Activated naive CD4-positive, alpha-beta T cell treated with anti-CD3 and anti-CD28 coated beads, Interleukin-2, amount 50 U/mL, for 72 hours (primary cell): ENCODE data around the gene UFD1. TPM values are rescaled to one million over a fixed set of nuclear protein-coding genes. Genes with fewer than 3 reads are reported as not detected.

Experiments
- ATAC-seq, 2 donors: fragments of 150-1000 bp; cut with Tn5 transposase; 2 replicates each; pipeline ENCODE4 v1.10.0; 2021; ENCODE audit warnings: mild to moderate bottlenecking in 2 of 2, moderate library complexity in 2 of 2
- DNase-seq, 2 donors: peaks; one replicate each; pipeline ENCODE4 v3.0.0; 2021 to 2022; ENCODE audit warnings: low spot score in 2 of 2
- H3K27ac Mint-ChIP-seq, 2 donors: one replicate each; pipeline ENCODE4 v1.8.0; 2022; ENCODE audit warnings: mild to moderate bottlenecking in 2 of 2, mixed read lengths in 2 of 2
- H3K36me3 Mint-ChIP-seq, 2 donors: one replicate each; pipeline ENCODE4 v1.8.0; 2022; ENCODE audit warnings: mixed read lengths in 2 of 2
- H3K9me3 Mint-ChIP-seq, 2 donors: one replicate each; pipeline ENCODE4 v1.8.0; 2022; ENCODE audit warnings: mixed read lengths in 2 of 2
- total RNA-seq, 2 donors: library from RNA; stranded (reverse); gene quantifications; one replicate each; pipeline ENCODE4 v1.2.3, GENCODE V29; 2022

UFD1 gene, protein sequence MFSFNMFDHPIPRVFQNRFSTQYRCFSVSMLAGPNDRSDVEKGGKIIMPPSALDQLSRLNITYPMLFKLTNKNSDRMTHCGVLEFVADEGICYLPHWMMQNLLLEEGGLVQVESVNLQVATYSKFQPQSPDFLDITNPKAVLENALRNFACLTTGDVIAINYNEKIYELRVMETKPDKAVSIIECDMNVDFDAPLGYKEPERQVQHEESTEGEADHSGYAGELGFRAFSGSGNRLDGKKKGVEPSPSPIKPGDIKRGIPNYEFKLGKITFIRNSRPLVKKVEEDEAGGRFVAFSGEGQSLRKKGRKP
- total RNA-seq: 100 to 1,000 TPM in 1 of 2 donors, 10 to 100 TPM in 1; 81.7 to 136 TPM

DNA sequence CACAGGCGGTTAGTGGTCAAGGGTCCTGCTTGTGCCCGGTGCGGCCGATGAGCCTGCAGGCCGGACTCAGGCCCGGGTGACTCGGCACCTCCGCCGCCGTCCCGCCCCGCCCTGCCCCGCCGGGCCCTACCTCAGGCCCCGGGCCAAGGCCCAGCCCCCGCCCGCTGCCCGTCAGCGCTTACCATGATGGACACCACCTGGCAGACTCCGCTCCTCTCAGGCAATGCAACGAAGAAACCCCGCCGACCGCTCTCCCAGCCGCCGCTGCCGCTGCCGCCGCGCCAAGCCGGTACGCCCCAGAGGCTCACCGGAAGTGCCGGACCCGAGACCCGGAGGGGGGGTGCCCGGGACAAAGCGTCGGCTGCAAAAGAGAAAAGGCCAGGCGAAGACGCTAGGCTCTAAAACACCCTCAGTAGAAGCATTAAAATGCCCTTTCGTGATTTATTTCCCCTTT, at the start of gene UFD1:
Gene UFD1, minus strand, starts transcription at position 293 of the 454 bp plus-strand sequence. Its CDS starts 108 bp downstream, at position 185.
- peak; percentile 80 to 87 for DNase-seq
- peaks cover 26 to 37% of the 10 kb centered on the region in 2 donors for H3K36me3 Mint-ChIP-seq
- H3K9me3 Mint-ChIP-seq: no peaks in the 10 kb centered on the region

DNA sequence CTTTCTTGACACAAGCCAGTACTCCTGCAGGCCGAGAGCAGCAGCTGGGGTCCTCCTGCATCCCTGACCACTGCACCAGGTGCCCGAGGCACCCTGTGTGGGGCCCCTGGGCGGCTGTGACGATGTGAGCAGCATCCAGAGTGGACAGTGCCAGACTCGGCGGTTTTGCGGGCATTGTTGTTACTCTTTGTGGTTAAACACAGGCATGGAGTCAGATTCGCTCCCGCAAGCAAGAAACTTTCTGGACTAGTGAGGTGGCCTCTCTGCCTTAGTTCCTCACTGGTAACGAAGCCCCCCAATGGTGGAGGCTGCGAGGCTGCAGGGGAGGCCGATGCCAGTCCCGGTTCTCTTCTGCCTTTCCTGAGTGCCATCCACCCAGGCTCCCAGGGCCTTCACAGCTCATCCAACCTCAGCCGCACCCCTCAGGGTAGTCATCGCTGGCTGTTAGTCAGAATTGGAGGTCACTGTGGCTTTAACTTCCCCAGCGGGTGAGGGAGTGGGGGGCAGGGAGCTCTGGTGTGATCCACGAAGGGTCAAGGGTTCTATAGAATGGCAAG, 48.9 kb upstream of the UFD1 start:
- no peak overlapping the region for H3K27ac Mint-ChIP-seq
- no peaks in the 10 kb centered on the region for H3K9me3 Mint-ChIP-seq
- H3K36me3 Mint-ChIP-seq: no peaks in the 10 kb centered on the region
- DNase-seq: no peak
- no peak for ATAC-seq

More for the DNA sequence above, at the start of gene UFD1:
- peak; percentile 66 to 69 for ATAC-seq
- H3K27ac Mint-ChIP-seq: peak within 1 kb of the TSS; percentile 100

DNA sequence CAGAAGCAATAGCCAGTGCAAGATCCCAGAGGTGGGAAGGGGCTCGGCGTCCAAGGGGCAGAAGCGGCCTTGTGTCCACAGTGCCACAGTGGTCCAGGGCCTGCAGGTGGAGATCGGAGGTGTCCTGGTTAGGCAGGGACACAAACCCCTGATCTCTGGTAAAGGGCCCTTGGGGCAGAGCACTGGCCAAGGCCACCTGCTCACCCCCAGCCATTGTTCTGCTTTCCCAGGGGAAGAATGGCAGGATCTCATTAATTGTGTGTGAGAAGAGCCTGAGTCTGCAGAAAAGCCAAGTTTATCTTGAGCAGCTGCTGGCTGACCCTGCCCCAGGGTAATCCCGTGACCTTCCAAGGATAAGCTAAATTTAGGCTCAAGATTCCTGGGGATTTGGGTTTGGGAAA, 48.3 kb upstream of the UFD1 start:
- H3K9me3 Mint-ChIP-seq: no peaks in the 10 kb centered on the region
- ATAC-seq (no peak), DNase-seq (no peak)
- H3K27ac Mint-ChIP-seq: no peak overlapping the region
- no peaks in the 10 kb centered on the region for H3K36me3 Mint-ChIP-seq

DNA sequence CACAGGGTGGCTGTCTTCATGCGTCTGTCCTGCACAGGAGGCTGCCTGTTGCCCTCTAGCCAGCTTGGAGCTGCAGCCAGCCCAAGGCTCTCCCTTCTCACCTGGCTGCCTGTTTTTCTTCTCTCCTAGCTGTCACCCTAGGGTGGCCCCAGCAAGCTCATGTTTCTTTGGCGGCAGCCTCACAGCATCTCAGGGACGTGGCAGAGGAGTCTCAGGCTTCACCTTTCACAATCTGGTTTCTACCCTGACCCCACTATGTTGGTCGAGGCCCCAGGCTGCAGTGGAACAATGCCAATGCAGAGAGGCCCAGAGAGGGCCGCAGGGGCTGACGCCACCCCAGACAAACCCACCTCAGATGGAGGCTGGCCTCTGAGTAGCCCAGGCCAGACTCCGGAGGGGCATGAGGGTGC, 47.7 kb upstream of the UFD1 start:
- Mint-ChIP-seq H3K9me3 (no peaks in the 10 kb centered on the region), H3K27ac (no peak overlapping the region), H3K36me3 (no peaks in the 10 kb centered on the region)
- DNase-seq (no peak), ATAC-seq (no peak)

DNA sequence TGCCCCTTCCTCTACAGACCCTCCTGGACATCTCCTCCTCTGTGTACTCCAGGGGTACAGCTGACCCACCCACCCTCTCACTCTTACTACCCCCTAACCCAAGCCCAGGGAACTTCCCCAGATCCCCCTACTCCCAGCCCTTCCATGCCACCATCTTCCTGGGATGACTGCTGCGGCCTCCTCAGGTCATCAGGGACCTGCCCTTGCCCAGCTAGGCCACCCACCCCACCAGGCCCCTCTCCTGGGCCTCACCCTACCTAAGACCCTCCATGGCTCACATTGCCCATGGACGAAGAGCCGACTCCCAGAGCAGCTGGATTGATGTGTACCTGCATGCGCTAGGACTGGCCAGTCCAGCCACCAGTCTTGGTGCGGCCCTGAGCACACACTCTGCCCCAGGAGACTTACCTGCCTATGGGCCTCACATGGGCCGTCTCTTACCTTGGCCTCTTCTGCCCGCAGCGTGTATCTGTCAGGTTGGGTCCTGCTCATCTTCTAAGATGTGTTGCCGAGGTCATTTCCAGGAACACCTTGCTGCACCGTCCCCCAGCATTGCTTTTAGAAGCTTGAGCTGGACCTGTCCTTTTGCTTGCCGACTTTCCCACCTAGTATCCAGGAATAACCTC, 47.2 kb upstream of the UFD1 start:
- no peaks in the 10 kb centered on the region for H3K36me3 Mint-ChIP-seq
- no peaks in the 10 kb centered on the region for H3K9me3 Mint-ChIP-seq
- ATAC-seq (no peak), DNase-seq (no peak)
- H3K27ac Mint-ChIP-seq: no peak overlapping the region

DNA sequence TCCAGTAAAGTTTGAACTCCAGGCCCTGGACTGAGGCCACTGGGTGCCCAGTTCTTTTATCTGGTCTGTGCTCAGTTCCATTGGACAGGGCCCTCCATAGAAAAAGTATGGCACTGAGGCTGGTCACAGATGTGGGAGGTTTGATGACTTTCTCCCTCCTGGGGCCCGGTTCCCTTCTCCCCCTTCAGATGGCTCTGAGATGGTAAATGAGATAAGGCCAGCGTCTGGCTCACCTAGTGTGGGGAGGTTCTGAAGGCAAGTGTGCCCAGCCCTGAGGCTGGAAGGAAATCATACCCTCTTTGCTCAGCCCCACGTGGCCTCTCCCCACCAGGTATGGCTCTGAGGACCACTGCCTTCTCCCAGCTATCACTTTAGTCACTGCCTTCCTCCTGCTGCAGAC, 46.7 kb upstream of the UFD1 start:
- Mint-ChIP-seq H3K36me3 (no peaks in the 10 kb centered on the region), H3K9me3 (no peaks in the 10 kb centered on the region), H3K27ac (no peak overlapping the region)
- DNase-seq (no peak), ATAC-seq (no peak)

DNA sequence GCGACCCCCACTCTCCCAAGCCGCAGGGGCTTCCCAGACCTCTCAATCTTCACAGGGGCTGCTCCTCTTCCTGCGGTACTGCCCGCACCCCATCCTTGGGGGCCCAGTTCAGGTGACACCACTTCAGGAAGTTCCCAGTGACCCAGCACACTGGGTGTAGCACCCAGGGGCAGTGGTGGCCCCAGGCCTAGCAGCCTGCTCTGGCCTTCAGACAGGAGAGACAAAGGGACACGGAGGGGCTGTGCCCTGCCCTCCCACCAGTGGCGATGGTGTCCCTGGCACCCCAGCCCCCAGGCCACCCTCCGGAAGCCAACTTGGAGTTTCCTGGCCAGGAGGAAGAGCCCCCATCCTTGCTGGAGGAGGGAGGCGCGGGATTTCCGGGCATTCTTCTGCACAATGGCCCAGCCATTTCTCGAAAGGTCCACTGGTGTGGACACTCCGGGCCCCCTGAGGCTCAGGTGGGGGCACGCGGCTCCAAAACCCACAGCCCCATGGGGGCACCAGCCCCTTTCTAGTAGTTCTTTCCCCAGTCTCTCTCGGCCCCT, 46.2 kb upstream of the UFD1 start:
- ATAC-seq (no peak), DNase-seq (no peak)
- Mint-ChIP-seq H3K27ac (no peak overlapping the region), H3K9me3 (no peaks in the 10 kb centered on the region), H3K36me3 (no peaks in the 10 kb centered on the region)

DNA sequence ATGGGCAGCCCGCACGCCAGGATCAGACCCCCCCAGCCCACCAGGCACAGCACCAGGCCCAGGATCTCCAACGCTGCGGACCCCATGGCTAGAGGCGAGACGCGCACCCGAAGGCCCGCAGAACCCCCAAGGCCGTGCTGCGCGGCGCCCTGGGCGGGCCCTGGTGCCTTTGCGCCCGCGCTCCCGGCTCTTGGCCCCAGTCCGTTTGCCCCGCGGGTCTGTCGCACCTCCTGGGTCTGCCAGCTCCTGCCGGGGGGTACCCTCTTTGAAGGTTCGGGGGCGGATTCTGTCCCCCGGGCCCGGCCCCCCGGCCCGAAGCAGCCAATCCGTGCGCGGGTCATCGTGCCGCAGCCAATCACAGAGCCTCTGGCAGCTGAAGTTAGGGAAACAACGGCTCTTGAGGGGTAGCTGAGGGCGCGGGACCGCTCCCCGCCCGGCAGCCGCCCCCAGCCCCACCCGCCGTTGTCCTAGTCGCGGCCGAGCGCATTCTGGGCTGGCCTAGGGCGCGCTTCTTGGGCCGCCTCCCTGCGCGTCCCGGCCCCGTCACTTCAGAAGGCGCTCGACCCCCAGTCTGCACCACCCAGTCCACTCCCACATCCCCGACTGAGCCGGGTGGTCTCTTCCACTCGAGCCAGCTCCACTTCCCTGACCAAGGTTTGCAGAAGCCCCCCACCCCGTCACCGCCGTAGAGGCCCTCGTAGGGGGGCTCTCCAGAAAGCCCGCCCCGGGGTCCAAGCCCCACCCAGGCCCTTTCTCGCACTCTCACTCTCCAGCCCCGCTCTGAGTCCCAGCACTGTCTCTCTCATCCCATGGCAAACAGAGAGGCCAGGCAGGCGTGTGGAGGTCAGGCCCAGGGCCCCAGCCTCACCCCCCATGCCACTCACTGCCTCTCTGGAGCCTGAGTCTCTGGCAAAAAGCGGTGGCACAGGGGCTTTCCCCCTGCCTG, 45.5 kb upstream of the UFD1 start, which contains the start of gene CLDN5:
Gene CLDN5, minus strand, starts transcription at position 241 of the 946 bp plus-strand sequence. Its CDS starts 155 bp downstream, at position 86.
- Mint-ChIP-seq H3K9me3 (no peaks in the 10 kb centered on the region), H3K27ac (no peak within 1 kb of the TSS), H3K36me3 (no peaks in the 10 kb centered on the region)
- DNase-seq (peak in 1 of 2 donors; percentile 31), ATAC-seq (peak; percentile 12 to 45)

DNA sequence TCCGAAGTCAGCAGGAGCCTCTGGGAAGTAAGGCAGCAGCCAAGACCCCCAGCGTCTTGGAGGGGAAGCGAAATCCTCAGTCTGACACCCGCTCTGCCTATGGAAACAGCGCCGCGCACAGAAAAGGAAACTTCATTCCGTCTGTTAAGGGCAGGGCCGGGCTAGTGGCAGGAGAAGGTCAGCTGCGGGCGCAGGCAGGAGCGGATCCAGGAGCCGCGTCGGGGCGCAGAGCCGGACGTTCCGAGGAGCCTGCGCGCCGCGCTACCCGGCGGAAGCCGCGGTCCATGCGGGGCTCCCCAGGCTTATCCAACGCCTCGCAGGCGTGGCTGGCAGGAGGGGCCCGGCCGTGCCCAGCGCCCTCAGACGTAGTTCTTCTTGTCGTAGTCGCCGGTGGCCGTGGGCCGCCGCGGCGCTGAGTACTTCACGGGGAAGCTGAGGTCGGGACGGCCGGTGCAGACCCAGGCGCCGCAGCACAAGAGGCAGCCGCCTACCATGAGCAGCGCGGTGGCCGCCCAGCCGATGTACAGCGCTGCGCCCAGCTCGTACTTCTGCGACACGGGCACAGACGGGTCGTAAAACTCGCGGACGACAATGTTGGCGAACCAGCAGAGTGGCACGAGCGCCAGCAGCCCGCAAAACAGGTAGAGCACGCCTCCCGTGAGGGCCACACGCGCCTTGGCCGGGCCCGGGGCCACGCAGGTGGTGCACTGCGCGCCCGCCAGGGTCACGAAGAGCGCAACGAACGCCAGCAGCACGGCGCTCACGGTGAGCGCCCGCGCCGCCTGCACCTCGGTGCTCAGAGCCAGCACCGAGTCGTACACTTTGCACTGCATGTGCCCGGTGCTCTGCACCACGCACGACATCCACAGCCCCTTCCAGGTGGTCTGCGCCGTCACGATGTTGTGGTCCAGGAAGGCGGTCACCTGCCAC, 44.5 kb upstream of the UFD1 start:
- DNase-seq (peak in 1 of 2 donors; percentile 42), ATAC-seq (peak; percentile 63 to 75)
- Mint-ChIP-seq H3K27ac (peak overlapping the region in 1 of 2 donors; percentile 11), H3K9me3 (no peaks in the 10 kb centered on the region), H3K36me3 (no peaks in the 10 kb centered on the region)

DNA sequence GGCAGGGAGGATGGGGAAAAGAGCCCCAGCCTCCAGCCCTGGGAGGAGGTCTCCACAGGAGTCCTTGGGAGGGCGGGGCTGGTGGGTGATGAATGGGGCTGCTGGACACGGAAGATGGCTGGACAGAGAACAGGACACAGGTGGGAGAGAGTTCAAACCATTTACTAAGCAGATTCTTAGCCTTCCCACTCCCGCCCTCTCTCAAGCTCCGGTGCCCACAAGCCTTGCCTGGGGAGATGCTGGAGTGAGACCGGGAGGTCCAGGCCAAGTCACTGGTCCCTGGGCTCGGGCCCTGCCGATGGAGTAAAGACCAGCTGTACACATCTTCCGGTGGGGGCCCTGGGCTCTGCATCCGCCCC, 43.9 kb upstream of the UFD1 start:
- Mint-ChIP-seq H3K36me3 (no peaks in the 10 kb centered on the region), H3K27ac (peak overlapping the region in 1 of 2 donors; percentile 11), H3K9me3 (no peaks in the 10 kb centered on the region)
- ATAC-seq: no peak
- no peak for DNase-seq

DNA sequence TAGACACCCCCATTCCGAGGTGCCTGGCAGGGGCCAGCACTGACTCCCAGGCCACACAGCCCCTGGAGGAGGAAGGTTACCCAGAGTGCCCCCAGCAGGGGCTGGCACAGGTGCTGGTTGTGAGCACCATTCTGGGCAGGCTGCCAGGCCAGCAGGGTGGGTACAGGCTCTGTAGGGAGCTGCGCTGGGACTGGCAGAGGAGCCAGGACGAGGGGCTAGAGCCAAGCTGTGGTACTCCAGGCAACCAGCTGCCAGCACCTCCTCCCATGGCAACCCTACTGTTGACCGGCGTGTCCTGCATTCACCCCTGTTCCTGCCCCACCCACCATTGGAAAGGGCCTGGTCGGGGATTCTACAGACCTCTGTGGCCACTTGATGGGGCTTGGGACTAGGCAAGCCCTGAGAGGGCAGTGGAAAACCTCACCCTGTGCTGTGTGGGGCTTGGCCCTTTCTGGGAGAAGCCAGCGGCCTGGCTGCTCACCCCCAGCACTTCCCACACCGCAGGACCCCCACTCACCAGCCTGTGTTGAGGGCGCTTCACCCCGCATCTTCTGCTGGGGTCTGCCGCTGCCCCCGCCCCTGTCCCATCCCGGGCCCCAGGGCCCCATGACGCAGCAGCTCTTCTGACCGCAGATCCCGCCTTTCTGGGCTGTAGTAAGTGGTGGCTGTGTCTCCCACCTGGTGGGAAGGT, 43.3 kb upstream of the UFD1 start:
- Mint-ChIP-seq H3K27ac (no peak overlapping the region), H3K36me3 (peaks cover 0 to 5% of the 10 kb centered on the region in 2 donors), H3K9me3 (no peaks in the 10 kb centered on the region)
- ATAC-seq: no peak
- DNase-seq: no peak

DNA sequence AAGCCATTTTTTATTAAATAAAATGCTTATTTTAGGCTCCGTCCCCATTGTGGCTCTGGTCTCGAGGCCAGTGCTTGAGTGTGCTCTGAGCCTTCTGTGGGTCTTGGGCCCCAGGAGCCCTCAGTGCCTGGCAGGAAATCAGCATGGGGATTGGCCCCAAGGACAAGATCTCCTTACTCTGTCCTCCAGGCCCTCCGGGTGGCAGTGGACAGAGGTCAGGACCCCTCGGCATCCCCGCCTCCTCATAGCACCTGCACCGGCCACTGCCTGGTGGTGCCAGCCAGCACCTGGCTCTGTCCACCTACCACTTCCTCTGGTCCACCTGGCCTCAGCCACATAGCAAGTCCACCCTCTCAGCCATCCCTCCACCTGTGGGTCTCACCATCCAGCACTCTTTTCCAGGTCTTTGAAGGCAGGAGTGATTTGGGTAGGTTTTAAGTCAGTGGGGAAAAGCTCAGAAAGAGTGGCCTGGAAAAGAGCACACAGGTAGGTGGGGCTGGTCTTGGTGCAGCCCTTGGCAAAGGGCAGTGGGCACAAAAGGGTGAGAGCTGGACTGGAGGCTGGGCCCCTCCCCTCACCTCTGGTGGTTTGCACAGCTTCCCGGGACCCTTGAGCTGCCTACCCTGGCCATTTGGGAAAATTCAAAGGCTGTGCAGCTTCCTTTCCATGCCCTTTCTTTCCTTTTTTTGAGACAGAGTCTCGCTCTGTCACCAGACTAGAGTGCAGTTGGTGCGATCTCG, 41.7 kb upstream of the UFD1 start:
- DNase-seq (no peak), ATAC-seq (no peak)
- Mint-ChIP-seq H3K27ac (peak overlapping the region in 1 of 2 donors; percentile 29), H3K36me3 (peaks cover 0 to 8% of the 10 kb centered on the region in 2 donors), H3K9me3 (no peaks in the 10 kb centered on the region)

DNA sequence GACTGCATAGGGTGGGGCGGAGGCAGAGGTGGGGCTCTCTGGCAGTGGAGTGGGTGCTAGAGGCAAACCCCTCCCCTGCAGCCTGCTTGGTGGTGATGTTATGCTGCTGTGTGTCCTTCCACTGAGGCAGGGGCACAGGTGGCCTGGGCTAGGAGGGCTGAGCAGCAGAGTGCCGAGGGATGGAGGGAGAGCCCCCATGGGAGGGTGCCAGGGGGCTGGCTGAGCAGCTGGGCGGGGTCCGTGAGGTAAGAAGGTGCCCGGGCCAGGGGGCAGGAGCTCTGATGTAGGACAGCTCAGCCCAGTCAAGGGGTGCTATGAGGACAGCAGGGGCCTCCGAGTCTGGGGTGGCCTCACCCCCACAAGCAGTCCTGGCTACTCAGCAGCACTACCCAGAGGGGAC, 41.0 kb upstream of the UFD1 start:
- Mint-ChIP-seq H3K27ac (no peak overlapping the region), H3K9me3 (no peaks in the 10 kb centered on the region), H3K36me3 (peaks cover 0 to 15% of the 10 kb centered on the region in 2 donors)
- no peak for ATAC-seq
- DNase-seq: no peak
